ENCODE measurements around the gene FBXO17.
A peak's percentile ranks its signal among the peaks of the same experiment; 100 is the strongest.
"Not testable (repeated sequence)": the region's sequence is repeated elsewhere in the genome, so short reads cannot be mapped to it uniquely, and the experiment has no call there.

Gene FBXO17

DNA sequence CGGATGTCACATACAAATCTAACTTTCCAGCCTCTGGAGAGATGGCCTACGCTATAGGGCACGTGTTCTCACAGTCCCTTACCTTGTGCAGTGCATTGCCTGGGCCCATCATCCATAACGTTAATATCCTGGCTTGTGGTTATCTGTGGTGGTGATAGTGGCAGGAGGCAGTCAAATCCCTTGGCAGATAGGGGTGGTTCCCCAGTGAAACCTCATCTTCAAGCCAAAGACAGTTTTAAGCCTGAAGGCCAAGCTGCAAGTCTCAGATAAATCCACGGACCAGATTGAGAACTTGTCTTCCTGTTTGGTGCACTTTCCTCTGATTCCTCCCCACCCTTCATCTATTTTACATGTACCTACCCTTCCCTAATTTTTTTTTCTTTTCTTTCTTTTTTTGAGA is 4.3 kb upstream of the FBXO17 start:
- DNase-seq: no peak

GRCh38 chr19:38978326-38978689 is 2.8 kb upstream of the FBXO17 start:
- DNase-seq: no peak

DNA sequence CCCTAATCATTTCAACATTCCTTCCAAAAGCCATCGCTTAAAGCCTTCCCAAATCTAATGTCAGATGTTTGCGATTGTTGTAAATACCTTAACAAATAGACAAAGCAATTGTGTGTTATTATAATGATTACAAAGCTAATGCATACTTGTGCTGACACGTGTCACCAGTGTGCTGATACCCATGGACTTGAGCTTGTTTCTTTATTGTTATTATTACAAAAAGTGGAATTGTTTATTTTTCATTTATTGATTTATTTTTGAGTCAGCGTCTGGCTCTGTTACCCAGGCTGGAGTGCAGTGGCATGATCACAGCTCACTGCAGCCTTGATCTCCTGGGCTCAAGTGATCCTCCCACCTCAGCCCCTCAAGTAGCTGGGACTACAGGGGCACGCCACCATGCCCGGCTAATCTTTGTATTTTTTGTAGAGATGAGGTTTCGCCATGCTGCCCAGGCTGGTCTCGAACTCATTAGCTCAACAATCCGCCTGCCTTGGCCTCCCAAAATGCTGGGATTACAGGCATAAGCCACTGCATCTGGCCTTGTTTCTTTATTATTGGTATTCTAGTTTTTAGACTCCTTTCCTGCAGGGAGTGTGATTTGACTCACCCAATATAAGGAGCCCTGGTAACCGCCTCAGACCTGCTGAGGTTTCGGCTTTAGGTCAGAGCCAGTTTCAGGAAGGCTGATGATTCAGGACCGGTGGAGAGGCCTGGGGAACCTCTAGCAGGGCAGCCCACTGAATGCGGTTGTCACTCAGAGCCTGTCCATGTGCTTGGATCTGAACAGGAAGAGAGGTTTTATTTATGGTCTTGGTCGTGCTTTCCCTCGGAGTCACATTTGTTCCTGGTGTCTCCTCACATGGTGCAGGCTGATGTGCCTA is 2.1 kb upstream of the FBXO17 start:
- DNase-seq: no peak

DNA sequence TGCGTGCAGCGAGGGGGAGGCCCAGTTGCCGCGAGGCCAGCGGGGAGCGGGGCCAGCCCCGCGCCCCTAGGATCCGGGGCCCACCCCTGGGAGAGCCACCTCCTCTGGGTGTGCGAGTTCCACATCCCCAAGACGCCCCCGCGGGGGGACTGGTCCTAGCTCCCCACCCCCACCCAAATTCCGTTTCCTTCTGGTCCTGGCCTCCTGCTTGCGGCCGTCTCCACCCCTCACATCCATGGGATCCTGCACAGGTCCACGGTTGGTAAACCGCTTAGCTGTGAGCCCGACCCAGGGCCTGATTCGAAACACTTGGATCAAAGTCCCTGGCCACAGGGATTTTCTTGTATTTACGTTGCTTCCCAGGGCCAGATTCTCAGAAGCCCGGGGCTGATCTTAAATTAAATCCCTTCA is 324 bp upstream of the FBXO17 start:
- DNase-seq: no peak

DNA sequence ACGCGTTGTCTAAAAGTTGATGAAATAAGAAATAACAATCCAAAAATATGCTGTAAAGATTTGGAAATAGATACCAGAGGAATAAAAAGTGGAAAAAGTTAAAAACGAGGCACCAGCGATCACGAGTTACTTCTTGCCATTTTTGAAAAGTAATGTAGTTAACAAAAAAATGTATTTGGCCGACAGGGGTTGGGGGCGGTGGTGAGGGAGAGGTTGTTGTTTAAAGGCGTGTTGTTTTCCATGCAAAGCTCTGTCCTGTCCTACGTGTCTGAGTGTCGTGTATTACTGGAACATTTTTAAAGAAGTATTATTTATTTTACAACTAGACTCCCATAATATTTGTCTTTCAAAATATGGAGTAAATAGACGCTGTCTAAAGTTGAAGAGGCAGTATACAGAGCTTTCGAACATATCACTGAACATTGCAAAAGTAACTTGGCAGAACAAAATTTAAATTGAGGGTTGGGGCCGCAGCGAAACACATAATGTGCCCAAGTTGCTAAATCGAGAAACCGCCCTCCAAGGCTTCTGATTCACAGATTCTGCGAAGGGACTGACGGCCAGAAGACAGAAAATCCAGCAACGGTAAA is 823 bp downstream of the FBXO17 start:
- no peak for DNase-seq

GRCh38 chr19:38971672-38972071 is 3.9 kb downstream of the FBXO17 start:
- DNase-seq: no peak

DNA sequence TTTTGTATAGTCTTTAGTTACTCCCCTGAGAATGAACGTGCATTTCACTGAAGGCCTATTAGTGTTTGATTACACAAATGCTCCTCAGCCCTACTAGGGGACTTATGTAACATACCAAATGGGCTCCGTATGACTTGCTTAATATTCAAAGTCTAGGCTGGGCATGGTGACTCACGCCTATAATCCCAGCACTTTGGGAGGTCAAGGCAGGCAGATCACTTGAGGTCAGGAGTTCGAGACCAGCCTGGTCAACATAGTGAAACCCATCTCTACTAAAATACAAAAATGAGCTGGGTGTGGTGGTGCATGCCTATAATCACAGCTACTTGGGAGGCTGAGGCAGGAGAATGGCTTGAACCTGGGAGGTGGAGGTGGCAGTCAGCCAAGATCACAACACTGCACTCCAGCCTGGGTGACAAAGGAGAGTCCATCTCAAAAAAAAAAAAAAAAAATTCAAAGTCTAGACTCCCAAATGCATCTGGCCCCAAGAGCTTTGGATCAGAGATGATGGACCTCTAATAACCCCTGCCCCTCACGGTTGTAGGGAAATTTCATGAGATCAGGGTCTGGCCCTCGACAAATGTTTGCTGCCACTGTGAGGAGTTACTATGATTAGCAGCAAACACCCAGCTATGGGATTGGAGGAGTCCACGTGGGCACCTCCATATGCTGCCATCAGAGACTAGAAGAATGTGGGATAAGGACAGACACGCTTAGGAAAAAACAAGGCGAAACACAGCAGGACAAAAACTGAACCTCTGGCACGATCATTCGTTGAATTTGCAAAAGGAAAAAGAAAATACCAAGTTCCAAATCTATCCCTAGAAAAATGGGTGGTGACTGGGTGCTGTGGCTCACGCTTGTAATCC is 4.6 kb downstream of the FBXO17 start:
- no peak for DNase-seq

GRCh38 chr19:38966149-38966548 is 9.4 kb downstream of the FBXO17 start:
- not testable (repeated sequence) for DNase-seq

GRCh38 chr19:38964738-38965137 is 10.8 kb downstream of the FBXO17 start:
- DNase-seq: no peak

DNA sequence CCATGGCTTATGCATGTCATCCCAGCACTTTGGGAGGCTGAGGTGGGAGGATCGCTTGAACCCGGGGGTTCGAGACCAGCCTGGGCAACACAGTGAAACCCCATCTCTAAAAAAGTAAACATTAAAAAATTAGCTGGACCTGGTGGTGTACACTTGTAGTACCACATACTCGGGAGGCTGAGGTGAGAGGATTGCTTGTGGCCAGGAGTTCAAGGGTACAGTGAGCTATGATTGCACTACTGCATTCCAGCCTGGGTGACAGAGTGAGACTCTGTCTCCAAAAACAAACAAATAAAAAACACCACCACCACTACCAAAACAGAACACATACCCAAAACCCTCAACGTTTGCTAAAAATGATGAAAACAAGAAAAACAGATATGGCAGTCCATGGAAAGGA is 15.9 kb downstream of the FBXO17 start:
- no peak for DNase-seq

DNA sequence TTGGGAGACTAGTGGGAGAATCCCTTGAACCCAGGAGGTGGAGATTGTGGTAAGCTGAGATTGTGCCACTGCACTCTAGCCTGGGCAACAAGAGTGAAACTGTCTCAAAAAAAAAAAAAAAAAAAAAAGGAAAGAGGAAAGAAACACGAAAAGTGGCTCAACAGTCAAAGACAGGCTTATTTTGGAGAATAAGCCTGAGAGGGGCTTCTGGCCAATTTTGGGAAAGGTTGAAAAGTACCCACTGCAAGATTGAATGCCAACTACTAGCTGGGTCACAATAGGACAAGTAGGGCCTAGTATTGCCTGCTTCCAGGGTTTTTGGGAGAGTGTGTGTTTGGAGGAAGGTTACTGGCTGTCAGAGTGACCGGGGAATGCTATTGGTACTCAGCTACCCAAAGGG is 17.2 kb downstream of the FBXO17 start:
- DNase-seq: no peak

DNA sequence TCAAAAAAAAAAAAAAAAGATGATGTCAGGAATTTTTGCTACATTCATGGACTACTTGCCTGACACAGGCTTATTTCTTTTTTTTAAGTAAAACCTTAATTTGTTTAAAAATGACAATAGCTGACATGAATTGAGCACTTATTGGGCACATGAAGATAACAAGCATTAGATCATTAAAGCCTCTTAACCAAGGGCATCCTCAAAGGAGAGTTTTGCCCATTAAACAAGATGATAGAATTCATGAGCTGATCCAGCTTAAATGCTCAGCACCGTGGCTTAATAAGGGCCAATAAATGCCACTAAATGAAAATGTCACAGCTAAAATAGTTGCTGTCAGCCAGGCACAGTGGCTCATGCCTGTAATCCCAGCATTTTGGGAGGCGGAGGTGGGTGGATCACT is 19.3 kb downstream of the FBXO17 start:
- no peak for DNase-seq

GRCh38 chr19:38953677-38954076 is 21.9 kb downstream of the FBXO17 start:
- no peak for DNase-seq

GRCh38 chr19:38952395-38953165 is 23.0 kb downstream of the FBXO17 start:
- peak; percentile 6 for DNase-seq

DNA sequence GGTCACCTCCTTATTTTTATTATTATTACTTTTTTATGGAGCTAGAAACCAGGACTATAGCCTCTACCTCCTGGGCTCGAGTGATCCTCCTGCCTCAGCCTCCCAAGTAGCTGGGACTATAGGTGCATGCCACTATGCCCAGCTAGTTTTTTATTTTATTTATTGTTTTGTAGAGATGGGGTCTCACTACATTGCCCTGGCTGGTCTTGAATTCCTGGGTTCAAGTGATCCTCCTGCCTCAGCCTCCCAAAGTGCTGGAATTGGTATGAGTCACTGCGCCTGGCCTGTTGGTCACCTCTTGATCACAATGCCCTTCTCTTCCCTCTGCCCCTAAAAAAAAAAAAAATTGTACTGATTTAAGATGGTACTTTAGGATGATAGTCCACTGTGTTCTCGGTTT is 24.4 kb downstream of the FBXO17 start:
- DNase-seq: no peak

DNA sequence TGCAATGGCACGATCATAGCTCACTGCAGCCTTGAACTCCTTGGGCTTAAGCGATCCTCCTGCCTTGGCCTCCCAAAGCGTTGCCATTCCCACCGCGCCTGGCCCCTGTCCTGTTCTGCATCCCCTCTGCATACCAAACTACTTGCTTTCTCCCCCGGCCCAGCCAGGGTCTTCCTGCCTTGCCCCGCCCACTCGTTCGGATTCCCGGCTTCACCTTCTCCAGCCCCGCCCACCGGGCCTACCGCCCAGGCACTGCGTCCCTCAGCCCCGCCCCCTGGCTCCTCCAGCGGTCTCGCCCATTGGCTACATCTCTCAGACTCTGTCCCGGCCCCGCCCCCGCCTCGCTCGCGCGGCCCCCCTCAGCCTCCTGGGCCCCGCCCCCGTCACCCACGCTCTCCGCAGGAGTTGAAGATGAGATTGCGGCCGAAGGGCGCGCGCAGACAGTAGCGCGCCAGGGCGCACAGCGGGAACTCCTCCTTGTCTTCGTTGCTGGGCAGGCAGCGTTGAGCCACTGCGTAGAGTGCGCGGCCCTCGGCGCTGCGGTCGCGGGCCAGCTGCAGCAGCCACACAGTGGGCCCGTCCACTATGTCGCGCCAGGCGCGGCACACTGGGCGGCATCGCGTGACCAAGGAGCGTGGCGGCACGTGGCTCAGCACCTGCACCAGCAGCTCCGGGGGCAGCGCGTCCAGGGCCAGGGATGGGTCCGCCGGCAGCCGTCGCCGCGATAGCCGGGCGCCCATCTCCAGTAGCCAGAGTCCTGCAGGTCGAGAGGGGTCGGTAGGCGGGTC is 25.8 kb downstream of the FBXO17 start:
- peak; percentile 39 for DNase-seq

DNA sequence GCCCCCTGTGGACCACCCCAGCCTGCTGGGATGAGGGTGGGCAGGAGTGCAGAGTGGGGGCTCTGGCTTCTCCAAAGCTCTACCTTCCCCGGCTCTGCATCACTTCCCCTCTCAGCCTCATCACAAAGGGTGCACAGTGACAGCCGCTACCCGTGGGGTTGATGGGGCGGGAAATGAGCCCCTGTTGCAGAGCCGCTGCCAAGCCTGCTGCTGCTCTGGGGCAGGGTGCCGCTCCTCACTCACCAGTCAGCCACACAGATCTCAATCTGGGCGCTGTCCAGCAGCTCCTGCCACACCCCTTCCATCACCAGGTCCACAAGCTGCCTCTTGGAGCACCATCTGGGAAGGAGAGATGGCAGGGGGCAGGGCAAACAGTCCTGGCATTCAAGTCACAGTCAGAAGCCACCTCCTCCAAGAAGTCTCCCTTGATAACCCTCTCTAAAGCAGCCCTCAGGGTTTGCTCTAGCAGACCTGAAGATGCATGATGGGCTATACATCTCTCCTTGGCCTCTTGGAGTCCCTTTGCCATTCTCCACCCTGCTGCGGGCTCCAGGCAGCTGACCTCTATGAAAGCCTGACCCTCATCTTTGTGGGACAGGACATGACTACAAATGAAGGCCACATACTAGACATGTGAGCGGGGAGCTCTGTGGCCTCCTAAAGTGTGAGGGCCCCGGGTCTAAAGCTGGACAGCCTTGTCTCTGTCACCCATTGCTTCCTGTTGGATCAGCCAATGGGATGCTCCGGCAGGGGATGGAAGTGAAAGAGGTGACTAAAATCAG is 29.1 kb downstream of the FBXO17 start:
- no peak for DNase-seq

DNA sequence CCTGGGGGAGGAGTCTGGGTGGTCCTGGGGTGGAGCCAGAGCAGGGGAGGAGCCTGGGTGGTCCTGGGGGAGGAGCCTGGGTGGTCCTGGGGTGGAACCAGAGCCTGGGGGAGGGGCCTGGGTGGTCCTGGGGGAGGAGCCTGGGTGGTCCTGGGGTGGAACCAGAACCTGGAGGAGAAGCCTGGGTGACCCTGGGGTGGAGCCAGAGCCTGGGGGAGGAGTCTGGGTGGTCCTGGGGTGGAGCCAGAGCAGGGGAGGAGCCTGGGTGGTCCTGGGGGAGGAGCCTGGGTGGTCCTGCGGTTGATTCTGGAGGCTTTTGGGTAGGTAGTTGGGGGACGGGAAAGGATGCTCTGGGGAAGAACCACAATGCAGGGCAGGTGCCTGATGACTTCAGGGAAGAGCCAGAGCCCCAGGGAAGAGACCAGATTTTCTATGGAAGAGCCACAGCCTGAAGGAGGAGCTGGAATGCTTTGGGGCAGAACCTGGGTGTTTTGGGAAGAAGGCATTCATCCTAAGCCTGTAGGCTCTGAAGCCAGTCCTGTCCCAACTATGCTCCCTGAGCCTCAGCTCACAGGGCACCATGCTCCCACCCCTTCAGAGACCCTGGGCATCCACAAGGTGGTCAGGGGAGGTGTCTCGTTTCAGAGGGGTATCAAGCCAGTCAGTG is 29.8 kb downstream of the FBXO17 start:
- no peak for DNase-seq

DNA sequence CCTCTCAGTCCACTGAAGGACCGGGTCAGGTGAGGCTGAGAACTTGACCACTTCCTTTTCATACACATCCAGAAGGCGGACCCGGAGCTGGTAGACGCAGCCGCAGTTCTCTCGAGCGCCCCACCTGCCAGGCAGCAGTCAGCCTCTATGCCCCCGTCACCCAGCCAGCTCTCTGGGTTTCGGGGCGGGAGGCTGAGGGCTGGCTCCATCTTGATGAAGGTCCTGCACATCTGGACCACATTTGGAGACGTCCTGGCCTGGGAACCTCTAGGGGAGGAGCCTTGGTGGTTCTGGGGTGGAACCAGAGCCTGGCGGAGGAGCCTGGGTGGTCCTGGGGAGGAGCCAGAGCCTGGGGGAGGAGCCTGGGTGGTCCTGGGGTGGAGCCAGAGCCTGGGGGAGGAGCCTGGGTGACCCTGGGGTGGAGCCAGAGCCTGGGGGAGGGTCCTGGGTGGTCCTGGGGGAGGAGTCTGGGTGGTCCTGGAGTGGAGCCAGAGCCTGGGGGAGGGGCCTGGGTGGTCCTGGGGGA is 30.5 kb downstream of the FBXO17 start:
- peak; percentile 5 for DNase-seq

- no peak for DNase-seq
Observed at GRCh38 chr19:38942471-38943181, 32.9 kb downstream of the FBXO17 start.
